SHP77 treated with DMSO at 0.1 percent for 48 hours (cell line): ENCODE data around the gene PHKA2.

Source experiments
- DNase-seq: peaks from one replicate; lab custom pipeline; 2025; lab: John Stamatoyannopoulos, UW

Gene PHKA2

GRCh38 chrX:18887825-18888212 is 96.1 kb downstream of the PHKA2 start:
- DNase-seq = no peak

GRCh38 chrX:18887177-18887824 is 96.6 kb downstream of the PHKA2 start:
- DNase-seq = no peak

- no peak for DNase-seq
Observed at GRCh38 chrX:18886344-18887161, 97.4 kb downstream of the PHKA2 start.

- no peak for DNase-seq
Observed at GRCh38 chrX:18886005-18886343, 97.9 kb downstream of the PHKA2 start.

- no peak for DNase-seq
Observed at GRCh38 chrX:18885328-18886004, 98.4 kb downstream of the PHKA2 start.

- DNase-seq = no peak
Observed at GRCh38 chrX:18884916-18885315, 99.0 kb downstream of the PHKA2 start.

- DNase-seq = no peak
Observed at GRCh38 chrX:18883961-18884765, 99.8 kb downstream of the PHKA2 start.

GRCh38 chrX:18883234-18883960 is 100.5 kb downstream of the PHKA2 start:
- no peak for DNase-seq

GRCh38 chrX:18879144-18879543 is 104.8 kb downstream of the PHKA2 start:
- no peak for DNase-seq

- no peak for DNase-seq
Observed at GRCh38 chrX:18877469-18877868, 106.4 kb downstream of the PHKA2 start.

- DNase-seq = no peak
Observed at GRCh38 chrX:18875256-18875878, 108.5 kb downstream of the PHKA2 start.

- DNase-seq = no peak
Observed at GRCh38 chrX:18874560-18875255, 109.2 kb downstream of the PHKA2 start.

- DNase-seq = no peak
Observed at GRCh38 chrX:18873836-18874235, 110.1 kb downstream of the PHKA2 start.

GRCh38 chrX:18873189-18873791 is 110.6 kb downstream of the PHKA2 start:
- DNase-seq = no peak

GRCh38 chrX:18872621-18873020 is 111.3 kb downstream of the PHKA2 start:
- DNase-seq = no peak

GRCh38 chrX:18871970-18872369 is 111.9 kb downstream of the PHKA2 start:
- DNase-seq = no peak

- no peak for DNase-seq
Observed at GRCh38 chrX:18871161-18871890, 112.6 kb downstream of the PHKA2 start.

- no peak for DNase-seq
Observed at GRCh38 chrX:18864390-18864920, 119.5 kb downstream of the PHKA2 start.

GRCh38 chrX:18861511-18861910 is 122.4 kb downstream of the PHKA2 start:
- no peak for DNase-seq
